ENCODE results near the gene PLA2R1.
A peak's percentile ranks its signal among the peaks of the same experiment; 100 is the strongest.

- TF ChIP-seq POLR2AphosphoS5 (IDR thresholded peaks at IDR 0.05) (peak in 1 of 2 donors; percentile 20), POLR2A (IDR thresholded peaks at IDR 0.05) (no peak), CTCF (IDR thresholded peaks at IDR 0.05) (no peak)
Observed at GRCh38 chr2:160062292-160063005, at the start of gene PLA2R1.
